ENCODE measurements around the gene SMAD7.

- TF ChIP-seq CTCF (conservative IDR thresholded peaks at IDR 0.05): no peak
- no peak for TF ChIP-seq EZH2 (IDR thresholded peaks at IDR 0.05; ENCODE audit: low read depth)
These were observed 71.7 kb downstream of the SMAD7 start for GRCh38 chr18:48879008-48879431.
